GM18499 (cell line): ENCODE measurements around the gene CCDC136.

Experiments used
- ATAC-seq: cut with Tn5 transposase; IDR thresholded peaks from one replicate; pipeline ENCODE4 v1.9.1; 2021; ENCODE audit warnings: moderate number of reproducible peaks; ENCODE audit not compliant: insufficient read depth, unreplicated experiment

The CCDC136 gene

DNA sequence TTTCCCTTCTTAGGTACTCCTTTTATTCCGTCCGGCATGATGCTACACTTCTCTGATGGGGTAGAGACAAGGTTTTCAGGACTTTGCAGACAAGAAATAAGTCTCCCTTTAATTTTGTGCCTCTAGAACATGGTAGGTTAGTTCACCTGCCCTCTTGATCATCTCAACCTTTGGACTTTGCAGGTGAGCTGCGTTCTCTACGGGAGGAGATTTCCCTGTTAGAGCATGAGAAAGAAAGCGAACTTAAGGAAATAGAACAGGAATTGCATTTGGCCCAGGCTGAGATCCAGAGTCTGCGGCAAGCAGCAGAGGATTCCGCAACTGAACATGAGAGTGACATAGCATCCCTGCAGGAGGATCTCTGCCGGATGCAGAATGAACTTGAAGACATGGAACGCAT lies 9.2 kb downstream of the CCDC136 start:
- ATAC-seq: no peak

DNA sequence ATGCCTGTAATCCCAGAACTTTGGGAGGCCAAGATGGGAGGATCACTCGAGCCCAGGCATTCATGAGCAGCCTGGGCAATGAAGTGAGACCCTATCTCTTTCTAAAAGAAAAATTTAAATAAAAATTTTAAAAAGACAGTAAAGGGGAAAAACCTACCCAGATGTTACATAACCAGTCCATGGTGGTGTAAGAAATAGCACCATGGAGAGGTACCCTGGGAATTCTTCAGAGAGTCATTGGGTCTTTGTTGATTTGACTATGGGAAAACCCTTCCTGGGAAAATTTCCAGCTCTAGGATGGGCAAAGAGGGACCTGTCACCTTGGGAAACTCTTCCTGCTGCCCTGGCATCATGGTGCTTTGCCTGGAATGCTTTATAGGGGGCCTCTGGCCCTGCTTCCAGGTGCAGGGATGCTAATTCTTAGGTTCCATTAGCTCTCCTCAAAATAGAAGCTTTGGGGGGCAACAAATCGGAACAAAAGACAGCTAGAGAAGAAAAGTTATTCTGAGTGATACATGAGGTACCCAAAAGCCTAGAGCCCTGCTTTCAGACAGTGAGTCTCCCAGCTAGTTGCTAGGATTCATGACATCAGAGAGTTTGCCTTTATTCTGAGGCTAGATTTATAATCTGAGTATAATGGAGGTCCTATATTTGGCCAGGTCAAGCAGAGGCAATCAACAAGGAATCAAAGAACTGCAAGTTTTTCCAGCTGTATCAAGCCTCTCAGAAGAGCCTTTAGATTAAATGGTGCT lies 10.1 kb downstream of the CCDC136 start:
- ATAC-seq: no peak

DNA sequence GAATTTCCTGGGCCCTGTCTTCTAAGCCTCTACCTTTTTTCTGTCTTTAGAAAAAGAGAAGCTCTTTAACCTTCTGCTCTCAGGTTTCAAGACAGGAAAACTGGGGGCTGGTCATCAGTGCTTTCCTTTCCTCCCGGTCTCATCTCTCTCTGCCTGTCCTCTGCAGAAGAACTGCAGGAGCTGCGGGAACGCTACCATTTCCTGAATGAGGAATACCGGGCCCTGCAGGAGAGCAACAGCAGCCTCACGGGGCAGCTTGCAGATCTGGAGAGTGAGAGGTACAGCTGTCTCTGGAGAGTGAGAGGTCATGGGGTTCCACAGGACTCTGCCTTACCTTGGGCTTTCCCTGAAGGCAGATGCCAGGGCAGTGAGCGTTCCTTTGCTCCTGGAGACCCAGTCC lies 12.7 kb downstream of the CCDC136 start:
- no peak for ATAC-seq

DNA sequence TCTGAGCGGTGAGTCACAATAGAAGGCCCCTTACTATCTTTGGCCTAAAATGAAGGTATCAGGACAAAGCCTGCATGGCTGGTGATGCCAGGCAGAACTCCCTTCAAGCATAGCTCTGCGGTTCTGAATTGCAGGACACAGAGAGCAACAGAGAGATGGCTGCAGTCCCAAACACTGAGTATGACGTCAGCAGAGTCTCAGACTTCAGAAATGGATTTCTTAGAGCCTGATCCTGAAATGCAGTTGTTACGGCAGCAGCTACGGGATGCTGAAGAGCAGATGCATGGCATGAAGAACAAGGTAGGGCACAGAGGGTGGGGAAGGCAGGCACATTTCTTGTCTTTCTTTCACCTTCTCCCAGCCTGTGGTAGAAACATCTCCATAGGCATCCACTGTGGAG lies 13.5 kb downstream of the CCDC136 start:
- ATAC-seq: no peak

DNA sequence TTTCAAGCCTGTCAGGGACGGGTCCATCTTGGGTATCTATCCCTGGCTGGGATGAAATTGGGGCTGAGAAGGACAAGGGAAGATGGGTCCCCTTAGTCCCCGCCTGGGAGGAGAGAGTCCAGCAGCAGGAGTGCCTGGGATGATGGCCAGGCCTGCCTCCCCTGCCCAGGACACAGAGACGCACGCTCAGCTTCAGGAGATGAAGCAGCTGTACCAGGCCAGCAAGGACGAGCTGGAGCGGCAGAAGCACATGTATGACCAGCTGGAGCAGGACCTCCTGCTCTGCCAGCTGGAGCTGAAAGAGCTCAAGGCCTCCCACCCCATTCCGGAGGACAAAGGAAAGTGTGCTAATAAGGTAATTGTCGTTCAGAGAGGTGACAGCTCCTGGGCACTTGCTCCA lies 15.4 kb downstream of the CCDC136 start:
- no peak for ATAC-seq

DNA sequence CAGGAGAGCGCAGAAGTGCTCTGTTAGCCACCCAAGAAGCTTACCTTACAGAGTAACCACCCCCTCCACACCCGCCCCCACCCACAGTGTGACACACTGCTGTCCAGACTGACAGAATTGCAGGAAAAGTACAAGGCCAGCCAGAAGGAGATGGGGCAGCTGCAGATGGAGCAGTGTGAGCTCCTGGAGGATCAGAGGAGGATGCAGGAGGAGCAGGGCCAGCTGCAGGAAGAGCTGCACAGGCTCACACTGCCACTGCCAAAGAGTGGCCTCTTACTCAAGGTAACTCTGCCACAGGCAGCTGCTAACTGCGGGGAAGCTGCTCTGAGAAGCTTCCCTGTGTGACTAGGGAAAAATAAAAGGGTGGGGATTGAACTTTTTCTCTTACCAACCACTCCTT lies 17.6 kb downstream of the CCDC136 start:
- no peak for ATAC-seq

DNA sequence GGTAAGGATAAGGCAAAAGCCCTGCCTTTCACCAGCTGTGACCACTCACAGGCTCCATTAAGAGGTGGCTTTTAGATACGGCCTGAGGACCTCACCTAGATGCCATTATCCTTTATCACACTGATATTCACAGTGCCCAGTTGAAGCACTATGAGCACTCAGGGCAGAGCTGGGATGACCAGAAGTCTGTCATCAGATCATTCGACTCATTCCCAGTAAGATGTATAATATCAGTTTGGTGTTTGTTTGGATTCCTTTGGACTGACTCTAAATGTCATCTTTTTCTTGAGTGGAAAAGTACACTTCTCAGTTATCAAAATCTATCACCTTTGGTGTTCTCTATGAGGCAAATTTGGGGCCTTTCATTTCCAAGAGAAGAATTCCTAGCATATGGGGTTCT lies 18.7 kb downstream of the CCDC136 start:
- ATAC-seq: no peak

DNA sequence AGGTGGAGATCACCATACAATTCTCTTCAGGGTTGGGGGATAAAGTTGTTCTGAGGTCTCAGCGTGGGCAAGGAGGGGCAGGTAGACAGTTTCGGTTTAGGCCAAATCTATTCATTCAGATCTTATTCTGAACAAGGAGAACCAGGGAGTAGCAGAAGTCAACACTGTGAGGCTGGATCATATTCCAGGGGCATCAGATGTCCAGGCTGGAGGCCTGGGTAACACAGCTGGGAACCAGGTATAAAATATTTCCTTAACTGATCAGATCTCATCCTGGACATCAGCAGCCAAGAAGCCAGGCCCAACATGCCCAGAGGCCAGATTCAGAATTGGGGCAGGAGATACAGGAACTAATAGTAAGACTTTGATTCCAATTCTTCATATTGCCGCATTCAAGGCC lies 19.2 kb downstream of the CCDC136 start:
- ATAC-seq: no peak

DNA sequence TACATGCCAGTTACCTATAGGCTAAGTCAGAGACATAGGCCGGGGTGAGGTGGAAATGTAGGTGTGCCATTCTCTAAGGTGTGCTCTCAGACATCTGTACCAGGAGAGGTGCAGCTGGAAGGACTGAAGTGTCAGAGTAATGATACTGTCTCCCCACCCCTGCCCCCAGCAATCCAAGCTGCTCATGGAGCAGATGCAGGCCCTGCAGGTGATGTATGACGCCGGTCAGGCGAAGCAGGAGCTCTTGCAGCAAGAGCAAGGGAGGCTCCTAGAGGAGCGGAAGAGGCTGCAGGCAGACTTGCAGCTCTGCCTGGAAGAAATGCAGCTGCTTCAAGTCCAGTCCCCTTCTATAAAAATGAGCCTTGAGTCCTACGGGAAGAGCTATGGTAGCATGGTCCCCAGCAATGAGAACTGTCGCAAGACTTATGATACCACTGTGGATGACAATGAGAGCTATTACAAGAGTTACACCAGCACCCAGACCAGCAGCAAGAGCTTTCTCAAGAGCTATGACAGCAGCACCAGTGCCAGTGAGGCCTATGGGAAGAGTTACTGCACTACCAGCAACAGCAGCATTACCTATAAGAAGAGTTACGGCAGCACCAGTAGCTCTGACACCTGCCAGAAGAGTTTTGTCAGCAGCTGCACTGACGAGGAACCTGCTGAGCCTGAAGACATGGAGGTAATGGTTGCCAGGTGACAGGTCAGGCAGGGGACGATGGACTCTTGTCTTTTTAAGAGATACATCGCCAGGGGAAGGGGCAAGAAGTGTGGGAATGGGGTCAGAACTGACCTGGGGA lies 20.1 kb downstream of the CCDC136 start:
- no peak for ATAC-seq

DNA sequence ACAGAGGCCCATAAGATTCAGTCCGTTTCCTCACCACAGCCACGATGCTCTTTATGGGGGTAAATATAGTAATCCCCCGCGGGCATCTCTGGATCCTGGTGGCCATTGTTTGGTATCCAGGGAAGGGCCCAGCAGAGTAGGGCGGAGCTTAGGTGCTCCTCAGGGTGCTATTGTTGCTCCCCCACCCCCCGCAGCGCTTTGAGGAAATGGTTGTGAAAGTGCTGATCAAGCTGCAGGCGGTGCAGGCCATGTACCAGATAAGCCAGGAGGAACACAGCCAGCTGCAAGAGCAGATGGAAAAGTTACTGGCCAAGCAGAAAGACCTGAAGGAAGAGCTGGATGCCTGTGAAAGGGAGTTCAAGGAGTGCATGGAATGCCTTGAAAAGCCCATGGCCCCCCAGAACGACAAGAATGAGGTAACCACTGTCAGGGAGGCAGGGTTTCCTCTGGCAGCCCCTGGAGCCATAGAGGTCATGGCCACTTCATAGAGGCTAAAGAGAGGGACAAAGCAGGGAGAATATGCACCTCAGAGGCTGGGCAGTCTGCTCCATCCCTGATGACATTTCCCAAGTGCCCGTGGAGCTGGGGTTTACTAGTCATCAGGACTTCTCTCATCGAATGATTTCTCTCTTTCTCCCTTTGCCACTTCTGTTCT lies 20.9 kb downstream of the CCDC136 start:
- ATAC-seq: no peak

DNA sequence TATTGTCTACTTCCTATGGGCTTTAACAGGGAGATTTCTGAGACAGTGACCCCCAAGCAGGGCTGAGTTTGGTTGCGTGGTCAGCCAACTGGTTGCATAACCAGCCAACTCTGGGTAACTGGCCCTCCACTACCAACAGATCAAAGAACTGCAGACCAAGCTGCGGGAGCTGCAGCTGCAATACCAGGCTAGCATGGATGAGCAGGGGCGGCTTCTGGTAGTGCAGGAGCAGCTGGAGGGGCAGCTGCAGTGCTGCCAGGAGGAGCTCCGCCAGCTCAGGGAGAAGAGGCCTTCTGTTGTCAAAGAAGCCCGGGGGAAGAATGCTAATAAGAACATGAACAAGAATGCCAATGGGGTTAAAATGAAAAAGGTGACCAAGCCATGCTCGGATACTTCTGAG lies 22.7 kb downstream of the CCDC136 start:
- ATAC-seq: no peak

DNA sequence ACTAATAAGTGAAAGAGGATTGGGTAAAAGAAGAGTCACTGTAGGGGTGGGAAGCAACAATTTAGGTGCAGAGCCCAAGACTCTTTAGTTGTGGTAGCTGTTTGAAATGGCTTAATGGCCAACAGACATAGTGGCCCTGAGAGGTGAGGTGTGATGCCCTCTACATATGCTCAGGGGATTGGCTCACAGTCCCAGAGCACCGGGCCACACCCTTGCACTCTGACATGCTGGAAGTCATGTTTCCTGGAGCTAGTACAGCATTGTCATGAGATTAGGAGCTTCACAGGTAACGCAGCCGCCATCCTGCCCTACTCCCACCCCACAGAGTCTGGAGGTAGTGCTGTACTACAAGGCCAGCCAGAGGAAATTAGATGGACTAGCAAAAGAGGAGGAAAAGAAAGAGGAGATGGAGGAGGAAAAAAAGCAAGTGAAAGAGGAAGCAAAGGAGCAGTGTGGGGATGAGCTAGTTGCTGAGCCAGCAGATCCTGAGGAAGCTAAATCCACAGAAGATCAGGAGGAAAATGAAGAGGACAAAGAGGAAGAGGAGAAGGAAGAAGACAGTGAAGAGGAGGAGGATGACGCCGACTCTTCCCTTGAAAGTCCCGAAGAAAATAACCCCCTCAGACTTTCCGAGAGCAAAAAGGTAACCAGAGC lies 23.6 kb downstream of the CCDC136 start:
- ATAC-seq: no peak

DNA sequence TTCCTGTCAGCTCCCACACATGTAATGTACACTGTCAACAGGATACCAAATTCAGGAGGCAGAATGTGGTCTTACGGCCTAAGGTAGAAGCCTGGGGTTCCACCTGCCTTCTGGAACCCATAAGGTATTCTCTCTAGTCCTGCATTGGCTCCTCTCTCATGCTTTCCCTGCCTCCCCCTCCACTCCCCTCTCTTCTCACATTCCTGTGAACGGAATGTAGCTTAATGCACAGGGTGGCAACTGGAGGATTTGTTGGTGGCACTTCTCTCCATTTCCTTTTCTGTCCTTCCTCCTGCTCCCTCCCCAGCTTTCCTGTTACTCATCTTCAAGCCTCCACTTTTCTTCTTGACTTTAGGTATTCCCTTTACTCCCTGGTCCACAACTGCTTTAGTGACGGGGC lies 26.9 kb downstream of the CCDC136 start:
- no peak for ATAC-seq

DNA sequence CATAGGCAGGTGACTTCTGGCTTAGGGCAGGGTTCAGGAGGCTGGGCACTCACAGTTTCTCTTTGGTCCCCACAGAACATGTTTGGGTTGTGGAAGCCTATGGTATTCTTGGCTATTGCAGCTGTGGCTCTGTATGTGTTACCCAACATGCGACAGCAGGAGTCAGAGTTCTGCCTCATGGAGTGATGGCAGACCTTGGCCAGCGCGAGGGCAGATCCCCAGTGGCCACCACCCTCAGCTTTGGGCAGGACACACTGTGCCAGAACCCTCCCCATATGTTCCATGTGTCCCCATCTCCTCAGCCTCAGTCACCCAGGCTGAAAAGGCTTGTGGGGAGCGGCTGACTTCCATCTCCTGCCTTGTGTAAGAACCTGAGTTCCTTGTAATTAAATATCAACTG lies 30.0 kb downstream of the CCDC136 start:
- no peak for ATAC-seq

DNA sequence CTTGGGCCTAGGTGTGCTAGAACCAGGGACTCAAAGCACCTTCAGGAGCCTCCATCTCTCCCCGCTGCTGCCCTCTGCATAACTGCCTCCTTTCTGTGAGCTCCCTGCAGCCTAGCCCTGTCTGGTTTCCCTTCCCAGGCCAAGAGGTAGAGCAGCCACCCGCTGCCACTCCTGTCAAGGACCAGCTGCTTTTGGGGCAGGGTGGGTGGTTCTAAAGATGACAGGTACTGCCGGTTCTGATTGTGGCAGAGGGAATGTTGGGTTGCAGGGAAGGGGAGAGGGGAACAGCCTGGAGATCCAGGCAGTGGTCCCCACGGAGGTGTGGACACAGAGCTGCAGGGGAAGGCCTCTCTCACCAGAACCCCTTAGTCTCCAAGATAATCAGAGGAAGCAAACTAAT lies 34.7 kb downstream of the CCDC136 start:
- ATAC-seq: no peak

DNA sequence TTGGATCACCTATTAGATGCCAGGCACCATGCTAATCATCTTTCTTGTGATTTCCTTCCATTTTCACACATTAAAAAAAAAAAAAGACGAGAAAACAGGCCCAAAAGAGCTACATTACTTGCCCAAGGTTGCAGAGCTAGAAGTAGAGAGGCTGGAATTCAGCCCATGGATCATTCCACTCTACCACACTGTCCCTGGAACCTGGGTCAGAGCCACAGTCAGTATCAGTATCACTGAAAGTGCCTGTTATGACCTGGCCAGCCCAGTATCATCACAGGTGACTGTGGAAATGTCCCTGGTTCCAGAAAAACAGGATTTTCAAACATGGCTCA lies 35.1 kb downstream of the CCDC136 start:
- no peak for ATAC-seq

DNA sequence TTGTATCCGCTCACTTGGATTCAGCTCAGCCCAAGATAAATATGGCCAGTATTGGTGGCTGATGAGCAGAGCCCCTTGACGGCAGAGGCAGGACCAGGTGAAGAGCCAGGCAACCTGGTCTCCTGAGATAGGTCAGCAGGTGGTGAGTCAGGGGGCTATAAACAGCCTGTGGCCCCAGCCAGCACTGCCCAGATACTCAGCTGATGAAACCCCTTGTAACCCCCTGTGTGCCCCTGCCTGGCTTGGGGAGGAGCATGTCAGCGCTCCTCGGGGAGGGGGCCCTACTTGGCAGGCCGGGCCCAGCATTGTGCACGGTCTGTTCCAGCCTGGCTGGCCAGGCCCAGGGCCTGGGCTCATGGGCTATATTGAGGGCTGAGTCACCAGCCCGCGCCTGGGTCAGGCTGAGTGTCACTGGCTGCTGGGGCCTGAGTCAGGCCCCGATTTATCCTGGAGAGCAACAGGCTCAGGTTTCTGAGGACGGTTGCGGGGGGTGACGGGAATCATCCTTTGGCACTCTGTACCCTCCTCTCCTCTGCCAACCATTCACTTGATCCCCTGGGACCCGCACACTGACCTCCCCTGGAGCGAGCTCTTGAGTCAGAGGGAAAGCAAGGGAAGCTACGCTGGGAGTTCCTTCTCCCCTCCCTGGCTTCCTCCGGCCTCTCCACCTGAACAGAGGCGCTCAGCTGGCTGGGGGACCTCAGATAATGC lies 35.6 kb downstream of the CCDC136 start:
- no peak for ATAC-seq

DNA sequence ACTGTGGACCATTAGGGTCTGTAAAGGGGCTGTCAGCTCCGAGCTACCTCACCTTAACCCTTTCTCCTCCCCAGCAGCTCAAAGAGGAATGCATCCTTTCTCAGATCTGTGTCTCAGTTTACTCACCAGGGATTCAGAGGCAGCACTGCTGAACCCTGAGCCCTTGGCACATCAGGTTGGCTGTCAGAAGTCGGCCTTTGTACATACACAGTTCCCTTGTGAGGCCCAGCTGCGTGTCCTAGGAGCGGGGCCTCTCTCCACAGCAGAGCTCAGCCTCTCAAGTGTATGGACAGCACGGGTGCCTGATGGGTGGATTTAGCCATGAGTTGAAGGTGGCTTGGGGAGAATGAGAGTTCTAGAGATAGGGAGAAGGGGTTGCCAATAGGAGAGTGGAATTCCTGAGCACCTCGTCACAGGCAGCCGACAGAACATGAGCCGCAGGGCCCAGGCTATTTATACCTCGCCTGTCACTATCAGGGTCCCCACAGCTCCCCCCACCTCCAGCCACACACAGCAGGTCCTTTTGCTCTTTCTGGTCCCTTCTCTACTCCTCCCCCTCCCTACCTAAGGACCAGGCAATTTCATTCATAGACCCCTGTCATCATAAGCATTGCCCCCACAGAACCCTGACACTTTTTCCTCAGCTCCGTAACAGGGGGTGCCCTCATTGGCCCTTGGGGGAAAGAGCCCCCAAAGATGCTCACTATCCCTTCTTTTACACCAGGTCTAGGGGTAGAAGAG lies 36.4 kb downstream of the CCDC136 start:
- no peak for ATAC-seq

DNA sequence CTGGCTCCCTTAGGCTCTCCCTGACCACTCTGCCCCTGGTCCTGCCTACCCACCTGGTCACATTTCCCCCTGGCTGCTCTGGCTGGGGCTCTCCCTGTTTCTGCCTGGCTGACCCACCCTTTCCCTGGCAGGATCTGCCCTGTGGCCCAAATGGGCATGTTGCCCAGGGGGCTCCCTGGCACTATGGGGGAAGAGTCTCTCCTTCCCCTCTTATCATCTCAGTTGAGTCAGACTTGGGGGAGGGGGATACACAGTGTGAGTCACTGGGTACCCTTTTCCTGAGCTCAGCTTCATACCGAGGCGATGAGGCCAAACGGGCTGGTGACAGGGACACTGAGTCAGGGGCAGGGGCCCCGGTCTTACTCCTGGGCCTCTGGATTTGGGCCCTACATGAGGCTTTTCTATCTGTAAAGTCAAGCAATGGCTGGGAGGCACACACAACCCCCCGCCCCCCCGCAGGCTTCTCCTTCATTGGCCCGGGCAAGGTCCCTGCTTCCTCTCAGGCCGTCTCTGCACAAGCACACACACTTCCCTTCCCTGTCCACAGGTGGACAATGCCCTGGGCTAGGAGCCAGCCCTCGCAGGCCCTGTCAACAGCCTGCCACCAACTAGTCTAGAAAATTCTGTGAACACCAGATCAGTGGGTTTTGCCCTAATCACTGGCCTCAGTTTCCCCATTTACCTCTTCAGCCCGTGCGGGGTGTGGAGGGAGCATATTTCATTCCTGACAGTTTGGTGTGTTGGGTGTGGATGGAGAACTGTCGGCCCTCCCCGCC lies 37.8 kb downstream of the CCDC136 start:
- no peak for ATAC-seq
